GM12873 (cell line): ENCODE measurements around the gene CLN6.

Experiments used
- TF ChIP-seq, protein P1 (sequence below): IDR thresholded peaks from 2 replicates; pipeline ENCODE4 v1.5.1; 2012; ENCODE audit warnings: low read depth, mild to moderate bottlenecking, moderate library complexity, low read length, control low read depth; ENCODE audit not compliant: insufficient read depth; ENCODE audit errors: missing control alignments

Gene CLN6

DNA sequence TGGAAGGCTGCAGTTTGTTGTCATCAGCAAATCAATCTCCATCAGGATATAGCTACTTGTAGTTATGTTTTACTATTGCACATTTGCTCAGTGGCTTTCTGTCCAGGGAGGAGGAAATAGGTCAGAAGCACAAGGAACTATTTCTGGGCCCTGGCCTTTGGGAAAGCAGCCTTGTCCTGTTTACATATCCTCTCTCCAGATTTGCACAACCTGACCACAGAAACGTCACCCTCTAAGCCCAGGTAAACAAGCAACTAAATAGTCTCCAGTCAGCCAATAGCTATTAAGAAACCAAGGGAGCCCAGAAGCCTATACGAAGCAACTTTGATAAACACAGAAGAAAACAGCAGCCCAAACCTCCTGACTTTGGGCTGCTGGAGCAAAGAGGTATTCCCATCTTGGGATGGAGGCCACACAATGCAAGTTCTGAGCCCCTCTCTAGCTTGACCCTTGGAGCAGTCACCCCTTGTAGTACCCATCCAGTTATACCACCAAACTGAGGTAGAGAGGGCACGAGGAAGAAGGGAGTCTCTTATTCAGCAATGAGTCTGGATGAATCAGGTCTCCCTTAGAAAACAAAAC, 45.7 kb upstream of the CLN6 start:
- TF ChIP-seq, protein P1, sequence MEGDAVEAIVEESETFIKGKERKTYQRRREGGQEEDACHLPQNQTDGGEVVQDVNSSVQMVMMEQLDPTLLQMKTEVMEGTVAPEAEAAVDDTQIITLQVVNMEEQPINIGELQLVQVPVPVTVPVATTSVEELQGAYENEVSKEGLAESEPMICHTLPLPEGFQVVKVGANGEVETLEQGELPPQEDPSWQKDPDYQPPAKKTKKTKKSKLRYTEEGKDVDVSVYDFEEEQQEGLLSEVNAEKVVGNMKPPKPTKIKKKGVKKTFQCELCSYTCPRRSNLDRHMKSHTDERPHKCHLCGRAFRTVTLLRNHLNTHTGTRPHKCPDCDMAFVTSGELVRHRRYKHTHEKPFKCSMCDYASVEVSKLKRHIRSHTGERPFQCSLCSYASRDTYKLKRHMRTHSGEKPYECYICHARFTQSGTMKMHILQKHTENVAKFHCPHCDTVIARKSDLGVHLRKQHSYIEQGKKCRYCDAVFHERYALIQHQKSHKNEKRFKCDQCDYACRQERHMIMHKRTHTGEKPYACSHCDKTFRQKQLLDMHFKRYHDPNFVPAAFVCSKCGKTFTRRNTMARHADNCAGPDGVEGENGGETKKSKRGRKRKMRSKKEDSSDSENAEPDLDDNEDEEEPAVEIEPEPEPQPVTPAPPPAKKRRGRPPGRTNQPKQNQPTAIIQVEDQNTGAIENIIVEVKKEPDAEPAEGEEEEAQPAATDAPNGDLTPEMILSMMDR: no peak

DNA sequence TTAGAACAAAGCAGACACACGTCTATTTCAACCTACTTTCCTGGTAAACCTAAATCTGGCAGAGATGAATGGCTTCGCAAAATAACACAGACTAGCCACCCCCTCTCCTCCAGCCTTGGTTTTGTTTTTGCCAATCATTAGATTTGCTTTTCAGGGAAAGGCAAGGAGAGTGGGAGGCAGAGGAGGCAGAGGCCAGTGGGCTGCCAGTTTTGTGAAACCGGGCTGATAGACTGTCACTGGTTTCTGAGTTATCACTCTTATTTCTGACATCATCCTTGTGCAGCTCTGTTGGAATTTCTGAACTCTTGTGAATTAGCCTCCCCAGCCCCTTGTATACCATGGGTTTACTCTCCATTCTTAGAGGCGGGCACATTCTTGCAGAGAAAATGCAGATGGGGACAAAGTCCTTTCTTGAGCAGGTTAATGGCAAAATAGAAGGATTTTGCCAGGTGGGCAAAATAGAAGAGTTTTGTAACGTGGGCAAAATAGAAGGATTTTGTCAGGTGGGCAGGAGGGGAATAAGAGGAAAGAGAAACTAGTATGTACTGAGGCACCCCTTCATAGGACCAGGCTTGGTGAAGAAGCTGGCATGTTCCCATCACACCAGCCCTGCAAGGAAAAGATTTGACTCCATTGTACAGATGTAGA, 44.8 kb upstream of the CLN6 start:
- TF ChIP-seq, protein P1: no peak

GRCh38 chr15:68272721-68273271, 43.3 kb upstream of the CLN6 start:
- TF ChIP-seq, protein P1: no peak

DNA sequence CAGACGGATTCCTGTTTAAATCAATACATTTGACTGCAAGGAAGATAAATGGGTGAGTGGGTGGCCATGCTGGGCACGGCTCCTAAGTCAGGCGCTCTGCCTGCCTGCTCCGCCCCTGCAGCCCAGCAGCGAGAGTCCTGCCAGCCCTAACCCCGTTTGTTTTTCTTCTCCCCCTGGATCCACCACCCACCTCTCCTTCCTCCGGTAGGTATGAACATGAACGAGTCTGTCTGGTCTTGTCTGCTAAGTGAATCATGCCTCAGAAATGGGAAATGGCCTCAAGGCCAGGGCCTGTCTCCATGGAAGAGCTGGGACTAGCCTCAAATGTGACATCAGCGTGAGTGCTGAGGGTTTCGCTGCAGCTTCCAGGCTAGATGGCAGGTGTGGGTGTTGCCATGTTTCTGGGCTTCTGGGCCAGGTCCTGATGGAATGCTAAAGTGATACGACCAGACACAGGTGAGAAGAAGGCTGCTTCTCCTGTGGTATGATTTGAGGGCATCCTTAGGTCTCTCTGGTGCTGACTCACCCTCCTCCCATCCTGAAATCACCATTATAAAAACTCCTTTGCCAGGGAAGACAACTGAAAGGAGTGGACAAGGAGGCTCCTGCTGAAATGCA, 42.4 kb upstream of the CLN6 start:
- TF ChIP-seq, protein P1: no peak

GRCh38 chr15:68268405-68268804, 38.9 kb upstream of the CLN6 start:
- TF ChIP-seq, protein P1: no peak

DNA sequence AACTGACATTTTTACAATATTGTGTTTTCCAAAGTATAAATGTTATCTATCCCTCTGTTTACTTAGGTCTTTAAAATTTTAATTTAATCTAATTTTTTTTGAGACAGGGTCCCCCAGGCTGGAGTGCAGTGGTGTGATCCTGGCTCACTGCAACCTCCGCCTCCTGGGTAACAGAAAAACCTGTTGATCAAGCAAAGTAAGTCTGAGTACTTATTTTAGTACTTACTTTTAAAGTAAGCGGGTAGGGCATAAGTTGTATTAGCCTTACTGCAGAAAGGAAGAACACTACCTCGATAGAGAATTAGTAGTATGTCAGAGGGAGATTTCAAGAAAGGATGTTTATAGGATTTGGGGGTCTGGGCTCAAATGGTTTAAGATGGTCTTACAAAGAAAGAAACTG, 36.1 kb upstream of the CLN6 start:
- TF ChIP-seq, protein P1: no peak

DNA sequence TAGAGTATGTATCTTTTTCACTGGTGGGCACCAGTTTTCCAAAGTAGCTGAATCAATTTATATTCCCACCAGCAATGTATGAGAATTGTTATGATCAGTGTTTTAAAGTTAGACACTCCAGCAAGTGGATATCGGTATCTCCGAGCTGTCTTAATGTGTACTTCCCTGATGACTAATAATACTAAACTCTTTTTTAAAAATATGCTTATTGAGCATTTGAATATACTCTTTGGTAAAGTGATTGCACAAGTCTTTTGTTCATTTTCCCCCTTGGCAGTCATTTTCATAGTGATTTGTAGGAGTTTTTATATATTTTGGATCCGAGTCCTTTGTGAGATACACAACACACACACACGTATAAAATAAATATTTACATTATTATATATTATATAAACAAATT, 35.6 kb upstream of the CLN6 start:
- TF ChIP-seq, protein P1: no peak
